Prostate gland (tissue), 2 donors: ENCODE data around the gene TICAM1. TPM values are rescaled to one million over a fixed set of nuclear protein-coding genes. Genes with fewer than 3 reads are reported as not detected.
"Not testable (repeated sequence)": the region's sequence is repeated elsewhere in the genome, so short reads cannot be mapped to it uniquely, and the experiment has no call there.

Experiments used
- DNase-seq: peaks from one replicate; pipeline ENCODE4 v3.0.0-alpha.2; 2019; ENCODE audit warnings: low spot score
- H3K27ac ChIP-seq, 2 donors: fragments of 200-600 bp; sonication (generic); 2 replicates each; pipeline ENCODE4 v1.5.1; 2017 to 2019
- H3K27me3 ChIP-seq: fragments of 200-600 bp; sonication (generic); replicated peaks from 2 replicates; pipeline ENCODE4 v1.5.1; 2019; ENCODE audit not compliant: insufficient read depth
- H3K36me3 ChIP-seq, 2 donors: fragments of 200-600 bp; sonication (generic); 1 replicate in 1 of 2; 2 replicates in 1 of 2; pipeline versions ENCODE4 v1.5.1 to v1.8.1; 2017 to 2019
- H3K4me1 ChIP-seq: fragments of 200-600 bp; sonication (generic); replicated peaks from 2 replicates; pipeline ENCODE4 v1.5.1; 2019
- H3K4me3 ChIP-seq, 2 donors: fragments of 200-600 bp; sonication (generic); 2 replicates each; pipeline ENCODE4 v1.5.1; 2017 to 2019
- H3K9me3 ChIP-seq: fragments of 200-600 bp; sonication (generic); 2 replicates; pipeline ENCODE4 v1.5.1; 2017
- POLR2A ChIP-seq: fragments of 450-650 bp; IDR thresholded peaks from one replicate; pipeline ENCODE4 v1.6.1; 2016; ENCODE audit warnings: antibody characterized with exemption, mild to moderate bottlenecking
- POLR2AphosphoS5 ChIP-seq: sonication (generic); formaldehyde crosslinking; IDR thresholded peaks from one replicate; pipeline ENCODE4 v1.6.1; 2017; ENCODE audit warnings: antibody characterized with exemption
- WGBS: methylation state at CpG from one replicate; pipeline ENCODE4 v1.1.5; 2018; 5-methylcytosine and 5-hydroxymethylcytosine counted together
- intact Hi-C: fragments of 100-400 bp; cut with DNase I; formaldehyde crosslinking; loops from one replicate; pipeline ENCODE4 v1.14.2; 2022
- total RNA-seq, 2 donors: library from RNA; depleted of rRNA; stranded (reverse); fragments of >200 nt; gene quantifications; one replicate each; pipeline ENCODE4 v1.1.0, GENCODE V29; 2016
- TF ChIP-seq, protein P1 (sequence below), 4 experiments: fragments of 200-600 bp in 2 of 4; fragments of 450-650 bp in 2 of 4; sonication (generic) in 2 of 4; IDR thresholded peaks; 1 replicate in 3 of 4; 2 replicates in 1 of 4; pipeline ENCODE4 v1.5.1; 2016 to 2019; ENCODE audit warnings: antibody characterized with exemption in 4 of 4, mild to moderate bottlenecking in 2 of 4, moderate library complexity in 2 of 4

TICAM1 gene
- total RNA-seq, 2 donors from 2014 or later = 8.3 to 9.1 TPM

DNA sequence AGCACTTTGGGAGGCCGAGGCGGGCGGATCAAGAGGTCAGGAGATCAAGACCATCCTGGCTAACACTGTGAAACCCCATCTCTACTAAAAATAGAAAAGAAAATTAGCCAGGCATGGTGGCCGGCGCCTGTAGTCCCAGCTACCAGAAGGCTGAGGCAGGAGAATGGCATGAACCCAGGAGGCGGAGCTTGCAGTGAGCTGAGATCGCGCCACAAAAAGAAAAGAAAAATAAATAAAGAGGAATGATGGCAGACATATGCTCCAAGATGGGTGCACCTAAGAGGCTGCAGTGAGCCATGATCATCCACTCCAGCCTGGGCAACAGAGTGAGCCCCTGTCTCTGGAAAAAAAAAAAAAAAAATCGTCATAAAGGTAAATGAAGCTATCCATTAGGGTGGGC lies 14.5 kb upstream of the TICAM1 start:
- H3K36me3 ChIP-seq, H3K9me3 ChIP-seq, H3K4me1 ChIP-seq, H3K27me3 ChIP-seq, DNase-seq, intact Hi-C loops, H3K27ac ChIP-seq, H3K4me3 ChIP-seq: not testable (repeated sequence)
- TF ChIP-seq POLR2AphosphoS5 = peak; percentile 21
- WGBS = 58% methylated on average over 9 of the region's 9 CpGs

DNA sequence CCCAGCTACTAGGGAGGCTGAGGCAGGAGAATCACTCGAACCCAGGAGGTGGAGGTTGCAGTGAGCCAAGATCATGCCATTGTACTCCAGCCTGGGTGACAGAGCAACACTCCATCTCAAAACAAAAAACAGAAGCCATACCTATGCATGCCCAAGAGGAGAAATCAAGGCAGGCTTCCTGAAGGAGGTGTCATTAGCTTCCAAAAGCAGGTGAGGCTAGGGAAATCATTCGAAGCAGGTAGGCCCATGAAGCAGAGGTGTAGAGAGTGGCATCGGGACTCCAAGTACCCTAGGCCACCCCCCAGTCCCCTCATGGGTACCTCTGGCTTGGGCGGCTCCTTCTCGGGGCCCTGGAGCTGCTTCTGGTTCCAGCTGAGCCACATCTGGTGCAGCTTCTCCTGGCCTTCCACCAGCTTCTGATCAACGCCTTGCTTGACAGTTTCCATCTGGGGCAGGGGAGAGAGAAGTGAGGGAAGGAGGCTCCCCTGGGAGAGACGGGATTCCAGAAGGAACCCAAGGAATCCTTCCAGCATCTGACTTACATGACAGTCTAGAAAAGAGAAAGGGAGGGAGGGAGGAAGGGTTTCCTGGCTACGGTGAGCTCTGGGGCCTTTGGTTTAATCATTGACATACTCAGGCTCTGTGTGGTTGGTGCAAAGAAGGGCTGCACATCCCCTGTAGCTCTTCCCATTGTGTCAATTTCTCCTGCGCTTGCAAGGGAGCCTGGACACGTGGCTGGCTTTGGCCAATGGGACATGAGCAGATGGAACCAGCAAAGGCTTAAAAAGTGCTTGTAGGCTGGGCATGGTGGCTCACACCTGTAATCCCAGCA lies 13.1 kb upstream of the TICAM1 start:
- Histone ChIP-seq H3K9me3 (no peaks in the 10 kb centered on the region), H3K27me3 (no peaks in the 10 kb centered on the region), H3K27ac (no peak overlapping the region), H3K36me3 (peaks cover 3 to 5% of the 10 kb centered on the region in 2 donors), H3K4me1 (no peaks in the 10 kb centered on the region), H3K4me3 (no peak overlapping the region)
- TF ChIP-seq, protein P1, sequence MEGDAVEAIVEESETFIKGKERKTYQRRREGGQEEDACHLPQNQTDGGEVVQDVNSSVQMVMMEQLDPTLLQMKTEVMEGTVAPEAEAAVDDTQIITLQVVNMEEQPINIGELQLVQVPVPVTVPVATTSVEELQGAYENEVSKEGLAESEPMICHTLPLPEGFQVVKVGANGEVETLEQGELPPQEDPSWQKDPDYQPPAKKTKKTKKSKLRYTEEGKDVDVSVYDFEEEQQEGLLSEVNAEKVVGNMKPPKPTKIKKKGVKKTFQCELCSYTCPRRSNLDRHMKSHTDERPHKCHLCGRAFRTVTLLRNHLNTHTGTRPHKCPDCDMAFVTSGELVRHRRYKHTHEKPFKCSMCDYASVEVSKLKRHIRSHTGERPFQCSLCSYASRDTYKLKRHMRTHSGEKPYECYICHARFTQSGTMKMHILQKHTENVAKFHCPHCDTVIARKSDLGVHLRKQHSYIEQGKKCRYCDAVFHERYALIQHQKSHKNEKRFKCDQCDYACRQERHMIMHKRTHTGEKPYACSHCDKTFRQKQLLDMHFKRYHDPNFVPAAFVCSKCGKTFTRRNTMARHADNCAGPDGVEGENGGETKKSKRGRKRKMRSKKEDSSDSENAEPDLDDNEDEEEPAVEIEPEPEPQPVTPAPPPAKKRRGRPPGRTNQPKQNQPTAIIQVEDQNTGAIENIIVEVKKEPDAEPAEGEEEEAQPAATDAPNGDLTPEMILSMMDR (IDR thresholded peaks at IDR 0.05) = no peak
- TF ChIP-seq POLR2A (no peak), POLR2AphosphoS5 (no peak)
- intact Hi-C loops = no loop called here
- 63% methylated on average over 10 of the region's 10 CpGs for WGBS
- DNase-seq = no peak

DNA sequence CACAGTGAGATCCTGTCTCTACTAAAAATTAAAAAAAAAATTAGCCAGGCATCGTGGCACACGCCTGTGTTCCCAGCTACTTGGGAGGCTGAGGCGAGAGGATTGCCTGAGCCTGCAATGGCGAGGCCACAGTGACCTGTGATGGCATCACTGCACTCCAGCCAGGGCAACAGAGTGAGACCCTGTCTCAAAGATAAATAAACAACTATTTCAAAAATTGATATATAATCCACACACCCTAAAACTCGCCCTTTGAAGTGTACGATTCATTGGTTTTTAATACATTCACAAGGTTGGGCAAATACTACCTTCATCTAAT lies 12.1 kb upstream of the TICAM1 start:
- DNase-seq = no peak
- TF ChIP-seq POLR2A (no peak), POLR2AphosphoS5 (no peak)
- TF ChIP-seq, protein P1 (IDR thresholded peaks at IDR 0.05) = no peak
- H3K36me3 ChIP-seq = peaks cover 5 to 7% of the 10 kb centered on the region in 2 donors
- H3K4me1 ChIP-seq = no peaks in the 10 kb centered on the region
- WGBS = 96% methylated on average over 6 of the region's 6 CpGs
- no peaks in the 10 kb centered on the region for H3K27me3 ChIP-seq
- H3K4me3 ChIP-seq = no peak overlapping the region
- H3K27ac ChIP-seq = no peak overlapping the region
- no peaks in the 10 kb centered on the region for H3K9me3 ChIP-seq
- intact Hi-C loops = no loop called here

DNA sequence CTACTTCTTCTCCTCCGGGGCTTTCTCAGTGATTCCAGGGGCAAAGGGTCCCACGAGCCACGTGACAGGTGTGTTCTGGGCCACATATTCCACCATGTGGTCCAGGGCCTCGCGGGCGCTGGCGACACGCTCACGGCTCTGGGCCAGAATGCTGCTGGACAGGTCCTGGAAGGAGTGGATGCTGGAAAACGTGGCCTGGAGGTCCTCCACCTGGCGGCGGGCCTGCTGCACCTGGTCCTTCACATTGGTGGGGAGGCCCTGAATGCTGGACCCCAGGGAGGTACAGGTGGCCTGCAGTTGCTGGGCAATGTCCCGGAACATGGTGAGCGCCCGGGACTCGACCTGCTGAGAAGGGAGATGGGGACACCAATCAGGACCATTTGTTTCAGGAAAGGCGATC lies 7.7 kb upstream of the TICAM1 start:
- H3K27me3 ChIP-seq = no peaks in the 10 kb centered on the region
- no peak for DNase-seq
- peaks cover 0 to 5% of the 10 kb centered on the region in 2 donors for H3K36me3 ChIP-seq
- no peaks in the 10 kb centered on the region for H3K9me3 ChIP-seq
- TF ChIP-seq, protein P1 (IDR thresholded peaks at IDR 0.05) = no peak
- TF ChIP-seq POLR2A = no peak
- intact Hi-C loops = no loop called here
- H3K4me1 ChIP-seq = no peaks in the 10 kb centered on the region
- 91% methylated on average over 17 of the region's 17 CpGs for WGBS
- H3K4me3 ChIP-seq = no peak overlapping the region
- H3K27ac ChIP-seq = no peak overlapping the region

DNA sequence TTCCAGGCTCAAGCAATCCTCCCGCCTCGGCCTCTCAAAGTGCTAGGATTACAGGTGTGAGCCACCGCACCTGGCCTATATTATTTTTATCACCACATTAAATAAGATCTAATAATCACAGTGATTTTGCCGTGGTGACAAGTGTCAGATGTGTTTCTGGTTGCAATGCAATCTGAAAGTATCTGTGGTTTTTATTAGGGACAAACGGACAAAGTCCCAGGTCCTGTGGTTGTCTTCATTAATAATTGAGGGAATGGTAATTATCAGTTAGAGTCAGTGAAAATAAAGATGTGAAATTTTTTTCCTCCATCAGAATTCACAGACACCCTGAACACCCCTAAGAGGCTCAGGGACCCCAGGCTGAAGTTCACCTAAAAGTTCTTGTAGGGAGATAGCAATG lies 1.3 kb upstream of the TICAM1 start:
- 90% methylated on average over 5 of the region's 5 CpGs for WGBS
- intact Hi-C loops = no loop called here
- no peaks in the 10 kb centered on the region for H3K27me3 ChIP-seq
- H3K9me3 ChIP-seq = no peaks in the 10 kb centered on the region
- no peaks in the 10 kb centered on the region for H3K36me3 ChIP-seq
- DNase-seq = no peak
- H3K4me3 ChIP-seq = no peak overlapping the region
- TF ChIP-seq, protein P1 (IDR thresholded peaks at IDR 0.05) = no peak
- TF ChIP-seq POLR2A (no peak), POLR2AphosphoS5 (no peak)
- no peak overlapping the region for H3K27ac ChIP-seq
- peaks cover 2% of the 10 kb centered on the region for H3K4me1 ChIP-seq

DNA sequence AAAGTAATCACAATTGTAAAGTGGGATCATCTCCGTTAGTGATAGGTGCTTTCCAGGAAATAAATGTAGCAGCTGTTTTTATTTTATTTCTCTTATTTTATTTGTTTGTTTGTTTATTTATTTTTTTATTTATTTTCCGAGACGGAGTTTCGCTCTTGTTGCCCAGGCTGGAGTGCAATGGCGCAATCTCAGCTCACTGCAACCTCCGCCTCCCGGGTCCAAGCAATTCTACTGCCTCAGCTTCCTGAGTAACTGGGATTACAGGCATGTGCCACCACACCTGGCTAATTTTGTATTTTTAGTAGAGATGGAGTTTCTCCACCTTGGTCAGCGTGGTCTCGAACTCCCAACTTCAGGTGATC lies 448 bp upstream of the TICAM1 start:
- H3K4me3 ChIP-seq = peak overlapping the region; percentile 78 to 86
- H3K27me3 ChIP-seq, DNase-seq, H3K4me1 ChIP-seq, intact Hi-C loops, H3K36me3 ChIP-seq, H3K9me3 ChIP-seq: not testable (repeated sequence)
- peak overlapping the region; percentile 82 to 92 for H3K27ac ChIP-seq
- WGBS = 27% methylated on average over 9 of the region's 9 CpGs
